ENCODE measurements around the gene MCTP2.

Gene MCTP2

GRCh38 chr15:94229591-94230369, 1.6 kb upstream of the MCTP2 start:
- no peak for TF ChIP-seq POLR2AphosphoS5 (IDR thresholded peaks at IDR 0.05; ENCODE audit: low read depth, low read length)
- no peak for TF ChIP-seq TAF1 (IDR thresholded peaks at IDR 0.05; ENCODE audit: borderline replicate concordance, insufficient read depth, low read length)
- TF ChIP-seq, protein P1, sequence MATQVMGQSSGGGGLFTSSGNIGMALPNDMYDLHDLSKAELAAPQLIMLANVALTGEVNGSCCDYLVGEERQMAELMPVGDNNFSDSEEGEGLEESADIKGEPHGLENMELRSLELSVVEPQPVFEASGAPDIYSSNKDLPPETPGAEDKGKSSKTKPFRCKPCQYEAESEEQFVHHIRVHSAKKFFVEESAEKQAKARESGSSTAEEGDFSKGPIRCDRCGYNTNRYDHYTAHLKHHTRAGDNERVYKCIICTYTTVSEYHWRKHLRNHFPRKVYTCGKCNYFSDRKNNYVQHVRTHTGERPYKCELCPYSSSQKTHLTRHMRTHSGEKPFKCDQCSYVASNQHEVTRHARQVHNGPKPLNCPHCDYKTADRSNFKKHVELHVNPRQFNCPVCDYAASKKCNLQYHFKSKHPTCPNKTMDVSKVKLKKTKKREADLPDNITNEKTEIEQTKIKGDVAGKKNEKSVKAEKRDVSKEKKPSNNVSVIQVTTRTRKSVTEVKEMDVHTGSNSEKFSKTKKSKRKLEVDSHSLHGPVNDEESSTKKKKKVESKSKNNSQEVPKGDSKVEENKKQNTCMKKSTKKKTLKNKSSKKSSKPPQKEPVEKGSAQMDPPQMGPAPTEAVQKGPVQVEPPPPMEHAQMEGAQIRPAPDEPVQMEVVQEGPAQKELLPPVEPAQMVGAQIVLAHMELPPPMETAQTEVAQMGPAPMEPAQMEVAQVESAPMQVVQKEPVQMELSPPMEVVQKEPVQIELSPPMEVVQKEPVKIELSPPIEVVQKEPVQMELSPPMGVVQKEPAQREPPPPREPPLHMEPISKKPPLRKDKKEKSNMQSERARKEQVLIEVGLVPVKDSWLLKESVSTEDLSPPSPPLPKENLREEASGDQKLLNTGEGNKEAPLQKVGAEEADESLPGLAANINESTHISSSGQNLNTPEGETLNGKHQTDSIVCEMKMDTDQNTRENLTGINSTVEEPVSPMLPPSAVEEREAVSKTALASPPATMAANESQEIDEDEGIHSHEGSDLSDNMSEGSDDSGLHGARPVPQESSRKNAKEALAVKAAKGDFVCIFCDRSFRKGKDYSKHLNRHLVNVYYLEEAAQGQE (IDR thresholded peaks at IDR 0.05; ENCODE audit: insufficient read depth in 1 of 2, low read depth in 2 of 2, low read length in 2 of 2) = no peak
- no peak for TF ChIP-seq FOXP2 (optimal IDR thresholded peaks at IDR 0.05; ENCODE audit: borderline replicate concordance, extremely low read depth, extremely low read length, insufficient read depth)
- TF ChIP-seq SIN3A (IDR thresholded peaks at IDR 0.05; ENCODE audit: borderline replicate concordance, insufficient read depth, low read length) = no peak

- no peak for TF ChIP-seq TAF1 (IDR thresholded peaks at IDR 0.05; ENCODE audit: borderline replicate concordance, insufficient read depth, low read length)
- TF ChIP-seq POLR2AphosphoS5 (IDR thresholded peaks at IDR 0.05; ENCODE audit: low read depth, low read length) = no peak
- TF ChIP-seq FOXP2 (optimal IDR thresholded peaks at IDR 0.05; ENCODE audit: borderline replicate concordance, extremely low read depth, extremely low read length, insufficient read depth) = no peak
- no peak for TF ChIP-seq SIN3A (IDR thresholded peaks at IDR 0.05; ENCODE audit: borderline replicate concordance, insufficient read depth, low read length)
- TF ChIP-seq, protein P1 (IDR thresholded peaks at IDR 0.05; ENCODE audit: insufficient read depth in 1 of 2, low read depth in 2 of 2, low read length in 2 of 2) = no peak
Observed at GRCh38 chr15:94230431-94230882, 904 bp upstream of the MCTP2 start.

- TF ChIP-seq, protein P1 (IDR thresholded peaks at IDR 0.05; ENCODE audit: insufficient read depth in 1 of 2, low read depth in 2 of 2, low read length in 2 of 2) = no peak
- TF ChIP-seq POLR2AphosphoS5 (IDR thresholded peaks at IDR 0.05; ENCODE audit: low read depth, low read length) (no peak), TAF1 (IDR thresholded peaks at IDR 0.05; ENCODE audit: borderline replicate concordance, insufficient read depth, low read length) (no peak), FOXP2 (optimal IDR thresholded peaks at IDR 0.05; ENCODE audit: borderline replicate concordance, extremely low read depth, extremely low read length, insufficient read depth) (no peak)
Observed at GRCh38 chr15:94231723-94232468, 535 bp downstream of the MCTP2 start.

- TF ChIP-seq, protein P1 (IDR thresholded peaks at IDR 0.05; ENCODE audit: insufficient read depth in 1 of 2, low read depth in 2 of 2, low read length in 2 of 2) = no peak
- TF ChIP-seq POLR2AphosphoS5 (IDR thresholded peaks at IDR 0.05; ENCODE audit: low read depth, low read length) (no peak), TAF1 (IDR thresholded peaks at IDR 0.05; ENCODE audit: borderline replicate concordance, insufficient read depth, low read length) (no peak)
Observed at GRCh38 chr15:94233441-94233840, 2.1 kb downstream of the MCTP2 start.
